Activated B cell treated with CpG ODN at 0.5 μM for 24 hours (primary cell): ENCODE measurements around the gene SLITRK1. TPM values are rescaled to one million over a fixed set of nuclear protein-coding genes. Genes with fewer than 3 reads are reported as not detected.

Experiments used
- ATAC-seq: fragments of 200-7000 bp; cut with Tn5 transposase; one replicate; pipeline ENCODE4 v1.10.0; 2021; ENCODE audit warnings: low read depth, mild to moderate bottlenecking, moderate library complexity
- CTCF ChIA-PET: fragments of 350-600 bp; sonication (Branson Sonifier 250); formaldehyde crosslinking; loops from one replicate; lab custom pipeline; 2021; ENCODE audit warnings: antibody characterized with exemption; lab: Charles Lee
- POLR2A ChIA-PET: fragments of 350-600 bp; sonication (Branson Sonifier 250); formaldehyde crosslinking; loops from one replicate; lab custom pipeline; 2021; ENCODE audit warnings: antibody characterized with exemption; lab: Charles Lee
- DNase-seq: peaks from one replicate; pipeline ENCODE4 v3.0.0; 2022
- H3K27ac Mint-ChIP-seq: one replicate; pipeline ENCODE4 v1.8.0; 2020; ENCODE audit warnings: mixed read lengths
- H3K27me3 Mint-ChIP-seq: one replicate; pipeline ENCODE4 v1.8.0; 2021; ENCODE audit warnings: mixed read lengths
- H3K36me3 Mint-ChIP-seq: one replicate; pipeline ENCODE4 v1.8.0; 2021; ENCODE audit warnings: low read depth, mixed read lengths
- H3K4me1 Mint-ChIP-seq: one replicate; pipeline ENCODE4 v1.8.0; 2021; ENCODE audit warnings: mixed read lengths
- H3K4me3 Mint-ChIP-seq: one replicate; pipeline ENCODE4 v1.8.0; 2020; ENCODE audit warnings: mild to moderate bottlenecking, mixed read lengths
- H3K9me3 Mint-ChIP-seq: one replicate; pipeline ENCODE4 v1.8.0; 2020; ENCODE audit warnings: mixed read lengths
- intact Hi-C: fragments of 100-400 bp; cut with micrococcal nuclease; formaldehyde crosslinking; loops from one replicate; pipeline ENCODE4 v1.15.1; 2024
- total RNA-seq: library from RNA; stranded (reverse); gene quantifications from 2 replicates; pipeline ENCODE4 v1.2.3, GENCODE V29; 2022
- TF ChIP-seq, protein P1 (sequence below): fragments of 200-600 bp; IDR thresholded peaks from one replicate; pipeline ENCODE4 v1.8.0; 2022; ENCODE audit warnings: antibody characterized with exemption, mild to moderate bottlenecking

SLITRK1 gene
- total RNA-seq, 1 donor from 2014 or later: not detected

DNA sequence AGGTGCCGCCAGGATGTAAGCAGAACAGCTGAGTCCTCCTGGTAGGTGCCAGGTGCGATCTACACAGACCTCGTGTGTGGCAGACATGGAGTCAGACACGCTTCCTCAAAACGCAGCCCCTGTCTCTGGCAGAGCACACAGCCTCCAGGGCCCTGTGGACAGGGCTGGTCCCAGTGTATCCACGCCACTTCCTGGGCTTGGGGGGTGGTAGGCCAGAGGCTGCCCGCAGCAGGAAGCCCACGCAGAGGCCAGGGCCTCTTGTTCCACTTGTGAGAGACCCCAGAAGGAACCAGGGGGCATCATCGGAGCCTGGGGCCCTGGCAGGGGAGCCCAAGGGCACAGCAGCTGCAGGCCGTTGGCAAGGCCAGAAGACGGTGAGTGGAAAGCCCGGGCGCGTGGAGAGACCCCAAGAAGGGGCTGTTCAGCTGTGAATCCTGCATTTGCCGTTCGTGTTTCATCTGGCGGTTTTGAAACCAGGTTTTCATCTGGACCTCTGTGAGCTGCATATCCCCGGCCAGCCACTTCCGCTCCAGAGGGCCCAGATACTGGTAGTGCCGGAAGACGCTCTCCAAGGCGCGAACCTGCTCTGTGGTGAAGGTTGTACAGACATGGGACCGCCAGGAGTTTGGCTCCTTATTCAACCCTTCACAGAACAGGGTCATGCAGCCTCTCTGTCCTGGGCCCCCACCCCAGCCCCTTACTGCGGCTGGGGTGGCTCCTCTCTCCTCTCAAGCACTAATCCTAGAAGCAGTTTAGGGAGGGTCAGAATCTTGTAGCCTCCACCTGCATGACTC, 25.1 kb upstream of the SLITRK1 start:
- no peak for ATAC-seq
- intact Hi-C loops: no loop called here
- POLR2A ChIA-PET: no interaction called here
- no peak for DNase-seq
- Mint-ChIP-seq H3K4me3 (no peak overlapping the region), H3K36me3 (no peaks in the 10 kb centered on the region), H3K9me3 (peaks cover 3% of the 10 kb centered on the region), H3K4me1 (no peaks in the 10 kb centered on the region), H3K27me3 (no peaks in the 10 kb centered on the region), H3K27ac (no peak overlapping the region)
- TF ChIP-seq, protein P1, sequence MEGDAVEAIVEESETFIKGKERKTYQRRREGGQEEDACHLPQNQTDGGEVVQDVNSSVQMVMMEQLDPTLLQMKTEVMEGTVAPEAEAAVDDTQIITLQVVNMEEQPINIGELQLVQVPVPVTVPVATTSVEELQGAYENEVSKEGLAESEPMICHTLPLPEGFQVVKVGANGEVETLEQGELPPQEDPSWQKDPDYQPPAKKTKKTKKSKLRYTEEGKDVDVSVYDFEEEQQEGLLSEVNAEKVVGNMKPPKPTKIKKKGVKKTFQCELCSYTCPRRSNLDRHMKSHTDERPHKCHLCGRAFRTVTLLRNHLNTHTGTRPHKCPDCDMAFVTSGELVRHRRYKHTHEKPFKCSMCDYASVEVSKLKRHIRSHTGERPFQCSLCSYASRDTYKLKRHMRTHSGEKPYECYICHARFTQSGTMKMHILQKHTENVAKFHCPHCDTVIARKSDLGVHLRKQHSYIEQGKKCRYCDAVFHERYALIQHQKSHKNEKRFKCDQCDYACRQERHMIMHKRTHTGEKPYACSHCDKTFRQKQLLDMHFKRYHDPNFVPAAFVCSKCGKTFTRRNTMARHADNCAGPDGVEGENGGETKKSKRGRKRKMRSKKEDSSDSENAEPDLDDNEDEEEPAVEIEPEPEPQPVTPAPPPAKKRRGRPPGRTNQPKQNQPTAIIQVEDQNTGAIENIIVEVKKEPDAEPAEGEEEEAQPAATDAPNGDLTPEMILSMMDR: no peak
- CTCF ChIA-PET: no interaction called here

GRCh38 chr13:83906240-83906820, 24.1 kb upstream of the SLITRK1 start:
- H3K27ac Mint-ChIP-seq: no peak overlapping the region
- H3K27me3 Mint-ChIP-seq: no peaks in the 10 kb centered on the region
- H3K4me1 Mint-ChIP-seq: no peaks in the 10 kb centered on the region
- peaks cover 3% of the 10 kb centered on the region for H3K9me3 Mint-ChIP-seq
- TF ChIP-seq, protein P1: no peak
- ChIA-PET POLR2A (no interaction called here), CTCF (no interaction called here)
- no peak for DNase-seq
- intact Hi-C loops: no loop called here
- H3K36me3 Mint-ChIP-seq: no peaks in the 10 kb centered on the region
- H3K4me3 Mint-ChIP-seq: no peak overlapping the region
- no peak for ATAC-seq

GRCh38 chr13:83905641-83906040, 23.4 kb upstream of the SLITRK1 start:
- ATAC-seq: no peak
- POLR2A ChIA-PET: no interaction called here
- H3K36me3 Mint-ChIP-seq: no peaks in the 10 kb centered on the region
- no peak overlapping the region for H3K4me3 Mint-ChIP-seq
- H3K27me3 Mint-ChIP-seq: no peaks in the 10 kb centered on the region
- peaks cover 3% of the 10 kb centered on the region for H3K9me3 Mint-ChIP-seq
- H3K27ac Mint-ChIP-seq: no peak overlapping the region
- CTCF ChIA-PET: no interaction called here
- no peaks in the 10 kb centered on the region for H3K4me1 Mint-ChIP-seq
- DNase-seq: no peak
- TF ChIP-seq, protein P1: no peak
- intact Hi-C loops: no loop called here

DNA sequence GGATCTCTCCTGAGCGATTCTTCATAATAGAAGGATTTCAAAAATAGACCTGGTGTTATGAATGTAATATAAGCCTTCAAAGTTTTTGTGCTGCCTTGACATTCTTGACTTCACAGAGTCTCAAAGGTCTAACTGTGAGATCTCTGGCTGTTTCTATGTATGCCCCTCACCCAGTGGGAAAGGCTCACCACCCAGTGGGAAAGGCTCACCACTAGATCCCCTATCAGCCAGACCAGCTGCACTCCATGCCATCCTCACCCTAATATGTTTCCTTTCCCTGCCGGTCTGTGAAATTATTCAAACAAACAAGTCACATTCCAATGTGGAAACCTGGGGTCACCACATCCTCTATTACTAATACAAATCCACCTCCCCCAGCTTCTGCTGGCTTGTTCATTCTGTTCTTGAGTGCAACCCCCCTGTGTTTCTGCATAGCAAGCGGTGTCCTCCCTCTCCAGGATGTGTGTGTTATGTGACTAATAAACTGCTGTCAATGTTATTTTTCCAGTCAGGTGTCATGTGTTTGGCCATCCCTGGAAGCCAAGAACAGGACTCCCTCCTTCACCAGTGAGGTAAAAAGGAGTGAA, 13.8 kb upstream of the SLITRK1 start:
- H3K27ac Mint-ChIP-seq: no peak overlapping the region
- CTCF ChIA-PET: no interaction called here
- DNase-seq: no peak

GRCh38 chr13:83890358-83890757, 8.1 kb upstream of the SLITRK1 start:
- CTCF ChIA-PET: no interaction called here

More for the DNA sequence above, 13.8 kb upstream of the SLITRK1 start:
- Mint-ChIP-seq H3K4me3 (no peak overlapping the region), H3K27me3 (no peaks in the 10 kb centered on the region), H3K36me3 (no peaks in the 10 kb centered on the region), H3K9me3 (no peaks in the 10 kb centered on the region), H3K4me1 (no peaks in the 10 kb centered on the region)
- ATAC-seq: no peak
- TF ChIP-seq, protein P1: no peak
- POLR2A ChIA-PET: no interaction called here
- intact Hi-C loops: loop anchor here (2.0 kb wide), 1 partner anchor 21 kb away; no protein-coding TSS in a partner anchor

More at GRCh38 chr13:83890358-83890757, 8.1 kb upstream of the SLITRK1 start:
- Mint-ChIP-seq H3K36me3 (no peaks in the 10 kb centered on the region), H3K9me3 (no peaks in the 10 kb centered on the region), H3K4me3 (no peak overlapping the region), H3K4me1 (no peaks in the 10 kb centered on the region), H3K27ac (no peak overlapping the region), H3K27me3 (no peaks in the 10 kb centered on the region)
- TF ChIP-seq, protein P1: no peak
- POLR2A ChIA-PET: no interaction called here
- DNase-seq: no peak
- intact Hi-C loops: no loop called here
- no peak for ATAC-seq
